HL-60/S4 (cell line): Measurements from ENCODE around the gene MS4A12.
"Not testable (repeated sequence)": the region's sequence is repeated elsewhere in the genome, so short reads cannot be mapped to it uniquely, and the experiment has no call there.

Experiments
- in situ Hi-C: fragments of 300-500 bp; cut with MboI; formaldehyde crosslinking; loops from 2 replicates; pipeline ENCODE4 v1.14.3; 2022; ENCODE audit warnings: low sequenced_read_pairs

The MS4A12 gene

GRCh38 chr11:60512651-60513225 lies 20.2 kb downstream of the MS4A12 start:
- in situ Hi-C loops: no loop called here

DNA sequence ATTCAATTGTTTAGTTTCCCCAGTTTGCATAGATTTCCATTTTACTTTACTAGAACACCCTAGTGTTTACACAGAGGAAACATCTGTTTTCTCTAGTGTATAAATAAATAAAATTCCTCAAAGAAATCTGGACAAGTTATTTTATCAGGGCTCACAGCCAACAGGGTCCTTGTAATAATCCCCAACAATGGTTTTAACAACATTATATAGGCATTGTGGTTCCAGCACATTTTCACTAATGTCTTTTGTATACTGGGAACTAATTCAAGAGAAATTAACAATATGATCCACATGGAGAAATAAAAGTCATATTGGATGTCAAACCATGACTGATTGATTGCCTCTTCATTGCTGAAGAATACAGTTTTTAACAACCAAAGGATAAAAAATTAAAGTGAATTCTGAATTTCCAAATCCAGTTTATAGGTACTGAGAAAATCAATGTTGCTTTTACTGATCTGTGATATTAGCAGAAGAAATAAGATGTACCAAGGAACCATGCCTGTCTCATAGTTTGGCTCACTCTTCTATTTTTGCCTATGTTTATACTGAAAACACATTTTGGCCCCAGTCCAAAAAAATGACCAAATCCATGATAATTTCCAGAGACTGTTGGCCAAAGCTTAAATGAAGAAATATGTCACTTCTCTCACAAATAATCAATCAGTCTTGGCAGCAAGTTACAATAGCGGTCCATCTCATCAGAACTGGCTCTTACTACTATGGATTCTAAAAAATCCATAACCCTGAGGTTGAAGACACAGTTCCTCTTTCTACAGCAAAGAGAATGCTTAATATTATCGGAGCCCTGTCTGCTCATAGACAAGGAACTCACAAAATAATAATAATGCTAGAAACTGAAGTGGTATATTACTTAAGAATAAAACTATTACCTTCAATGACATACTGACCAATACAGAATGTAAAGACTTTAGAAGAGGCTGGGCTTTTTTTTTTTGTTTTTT lies 21.2 kb downstream of the MS4A12 start:
- in situ Hi-C loops: no loop called here

DNA sequence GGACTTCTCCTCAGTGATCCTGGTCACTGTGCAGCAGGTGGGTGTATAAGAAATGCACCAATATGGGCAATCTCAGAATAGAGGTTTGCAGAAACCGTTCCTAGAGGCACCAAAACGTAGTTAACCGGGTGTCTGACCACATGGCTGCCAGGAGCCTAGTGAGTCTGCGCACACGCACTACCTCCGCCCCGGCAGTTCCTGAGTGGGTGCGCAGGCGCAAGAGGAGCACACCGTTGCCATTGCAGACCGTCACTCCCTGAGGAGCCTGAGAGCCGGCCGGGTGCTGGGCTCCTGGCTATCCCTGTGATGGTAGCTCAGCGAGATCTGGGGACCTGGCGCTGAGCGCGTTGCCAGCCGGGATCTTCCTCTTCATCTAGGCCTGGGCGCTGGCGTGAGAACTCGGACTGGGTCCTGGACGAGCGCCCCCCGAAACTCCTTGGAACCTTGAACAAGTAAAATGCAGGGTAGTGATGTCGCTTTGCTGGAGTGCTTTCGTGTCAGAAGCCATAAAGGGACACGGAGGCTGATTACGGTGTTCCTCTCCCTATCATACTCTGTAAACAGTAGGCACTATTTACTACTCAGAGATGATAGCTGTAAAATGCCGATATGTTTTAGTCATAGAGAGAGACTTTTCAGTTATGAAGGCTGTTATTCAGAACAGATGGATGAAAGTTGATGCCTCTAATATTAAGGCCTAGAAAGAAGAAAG lies 22.7 kb downstream of the MS4A12 start, which contains the start of gene MS4A13:
TSS of gene MS4A13 (plus strand) at position 249 of the 712 bp plus-strand sequence. CDS start 2,692 bp downstream, outside the sequence.
- in situ Hi-C loops: no loop called here

DNA sequence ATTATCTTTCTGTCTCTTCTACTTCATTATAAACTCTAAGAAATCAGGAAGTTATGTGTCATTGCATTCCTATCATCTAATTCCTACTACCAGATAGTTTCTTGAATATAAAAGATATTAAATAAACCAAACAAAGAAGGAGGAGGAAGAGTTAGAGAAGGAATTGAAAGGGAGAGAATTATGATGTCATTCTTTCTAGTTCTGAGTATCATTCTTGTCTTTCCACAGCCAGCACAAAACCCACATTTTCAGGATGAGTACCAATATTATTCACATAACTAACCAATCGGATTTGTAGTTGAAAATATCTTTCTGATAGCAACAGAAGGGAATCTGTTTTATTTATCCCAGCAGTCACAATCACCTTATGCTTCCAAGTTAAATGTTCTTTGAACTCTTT lies 35.9 kb downstream of the MS4A12 start:
- in situ Hi-C loops: no loop called here

- in situ Hi-C loops: no loop called here
Measured at GRCh38 chr11:60528934-60529333, 36.4 kb downstream of the MS4A12 start.

DNA sequence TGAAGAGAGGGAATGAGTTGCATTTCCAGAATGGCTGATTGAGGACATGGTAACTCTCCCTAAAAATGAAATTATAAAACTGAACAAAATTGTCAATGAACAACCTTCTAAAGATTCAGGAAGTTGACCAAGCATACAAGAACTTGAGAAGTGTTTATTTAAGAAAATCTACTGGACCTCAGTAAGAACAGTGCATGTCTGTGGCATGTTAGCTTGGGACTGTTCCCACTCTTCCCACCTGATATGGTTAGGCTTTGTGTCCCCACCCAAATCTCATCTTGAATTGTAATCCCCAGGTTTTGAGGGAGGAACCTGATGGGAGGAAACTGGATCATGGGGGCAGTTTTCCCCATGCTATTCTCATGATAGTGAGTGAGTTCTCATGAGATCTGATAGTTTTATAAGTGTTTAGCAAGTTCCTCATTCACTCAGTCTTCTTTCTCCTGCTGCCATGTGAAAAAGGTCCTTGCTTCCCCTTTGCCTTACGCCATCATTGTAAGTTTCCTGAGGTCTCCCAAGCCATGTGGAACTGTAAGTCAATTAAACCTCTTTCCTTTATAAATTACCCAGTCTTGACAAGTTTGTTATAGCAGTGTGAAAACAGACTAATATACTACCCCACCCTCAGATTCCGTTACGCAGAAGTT lies 38.0 kb downstream of the MS4A12 start:
- in situ Hi-C loops: no loop called here

DNA sequence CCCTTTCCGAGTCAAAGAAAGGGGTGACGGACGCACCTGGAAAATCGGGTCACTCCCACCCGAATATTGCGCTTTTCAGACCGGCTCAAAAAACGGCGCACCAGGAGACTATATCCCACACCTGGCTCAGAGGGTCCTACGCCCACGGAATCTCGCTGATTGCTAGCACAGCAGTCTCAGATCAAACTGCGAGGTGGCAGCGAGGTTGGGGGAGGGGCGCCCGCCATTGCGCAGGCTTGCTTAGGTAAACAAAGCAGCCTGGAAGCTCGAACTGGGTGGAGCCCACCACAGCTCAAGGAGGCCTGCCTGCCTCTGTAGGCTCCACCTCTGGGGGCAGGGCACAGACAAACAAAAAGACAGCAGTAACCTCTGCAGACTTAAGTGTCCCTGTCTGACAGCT lies 39.8 kb downstream of the MS4A12 start:
- in situ Hi-C loops: not testable (repeated sequence)

GRCh38 chr11:60538627-60539026 lies 46.0 kb downstream of the MS4A12 start:
- in situ Hi-C loops: not testable (repeated sequence)

- in situ Hi-C loops: no loop called here
Measured at GRCh38 chr11:60544077-60544476, 51.5 kb downstream of the MS4A12 start.
